Body of pancreas (tissue), 4 donors: ENCODE results near the gene TGFB3. TPM values are rescaled to one million over a fixed set of nuclear protein-coding genes. Genes with fewer than 3 reads are reported as not detected.

ENCODE experiments used
- ATAC-seq: fragments of 150-250 bp; one replicate; pipeline ENCODE4 v1.9.1; 2016
- DNase-seq, 4 donors: peaks; one replicate each; pipeline ENCODE4 v3.0.0-alpha.2; 2019
- H3K27ac ChIP-seq, 4 donors: fragments of 200-600 bp; sonication (generic); 1 replicate in 3 of 4; 2 replicates in 1 of 4; pipeline versions ENCODE4 v1.5.1 to v1.6.1; 2016 to 2019; ENCODE audit warnings: mild to moderate bottlenecking in 1 of 4, mixed read lengths in 1 of 4, moderate library complexity in 1 of 4
- H3K27me3 ChIP-seq, 2 donors: fragments of 200-600 bp; sonication (generic); one replicate each; pipeline ENCODE4 v1.6.0; 2016; ENCODE audit warnings: mild to moderate bottlenecking in 1 of 2
- H3K36me3 ChIP-seq, 2 donors: fragments of 200-600 bp; sonication (generic); replicated peaks in 1 of 2; 2 replicates each; pipeline ENCODE4 v1.5.1; 2016; ENCODE audit warnings: low read depth in 2 of 2; ENCODE audit not compliant: insufficient read depth in 1 of 2
- H3K4me1 ChIP-seq: fragments of 200-600 bp; sonication (generic); one replicate; pipeline ENCODE4 v1.6.0; 2016
- H3K4me3 ChIP-seq, 2 donors: fragments of 200-600 bp; sonication (generic); 1 replicate in 1 of 2; 2 replicates in 1 of 2; pipeline ENCODE4 v1.5.1; 2016 to 2019
- H3K9me3 ChIP-seq, 3 donors: fragments of 200-600 bp; sonication (generic); 1 replicate in 2 of 3; 2 replicates in 1 of 3; pipeline ENCODE4 v1.5.1; 2016
- POLR2A ChIP-seq, 3 donors: fragments of 450-650 bp; IDR thresholded peaks; one replicate each; pipeline ENCODE4 v1.6.1; 2016; ENCODE audit warnings: antibody characterized with exemption in 3 of 3, mild to moderate bottlenecking in 2 of 3
- WGBS, 2 donors: methylation state at CpG; one replicate each; pipeline ENCODE4 v1.1.5; 2017; 5-methylcytosine and 5-hydroxymethylcytosine counted together
- intact Hi-C: fragments of 100-400 bp; cut with DNase I; formaldehyde crosslinking; loops from one replicate; pipeline ENCODE4 v1.15.1; 2023
- total RNA-seq, 2 donors: library from RNA; depleted of rRNA; stranded (reverse); fragments of >200 nt; gene quantifications; one replicate each; pipeline ENCODE4 v1.1.0, GENCODE V29; 2016
- TF ChIP-seq, protein P1 (sequence below), 7 experiments: fragments of 450-650 bp in 4 of 7; fragments of 200-600 bp in 3 of 7; sonication (generic) in 3 of 7; IDR thresholded peaks; one replicate each; pipeline ENCODE4 v1.5.1; 2016 to 2019; ENCODE audit warnings: antibody characterized with exemption in 7 of 7

Gene TGFB3
- total RNA-seq, 2 donors from 2014 or later: 23.6 to 30.7 TPM

DNA sequence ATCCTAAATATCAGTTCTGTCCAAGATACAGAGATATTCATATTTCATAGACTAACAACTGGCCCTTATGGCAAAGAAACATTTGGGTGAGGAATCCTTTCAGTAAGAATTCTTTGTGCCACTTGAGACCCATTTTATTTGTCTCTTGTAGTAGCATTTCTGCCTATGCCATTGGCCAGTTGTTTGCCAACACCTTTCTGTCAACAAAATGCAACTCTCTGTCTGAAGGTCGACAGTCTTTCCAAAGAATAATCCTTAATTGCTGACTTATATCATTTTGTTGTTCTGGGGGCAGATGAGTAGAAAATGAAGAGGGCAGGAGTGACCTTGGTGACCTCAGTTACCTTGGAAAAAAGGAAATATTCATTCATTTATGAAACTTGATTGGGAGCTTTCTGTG is 14.7 kb upstream of the TGFB3 start:
- intact Hi-C loops: no loop called here
- Histone ChIP-seq H3K9me3 (no peaks in the 10 kb centered on the region), H3K36me3 (peaks cover 0 to 6% of the 10 kb centered on the region in 2 donors), H3K4me1 (no peaks in the 10 kb centered on the region), H3K27me3 (no peaks in the 10 kb centered on the region), H3K4me3 (no peak overlapping the region), H3K27ac (no peak overlapping the region)
- DNase-seq: no peak
- ATAC-seq: no peak
- 17 to 24% methylated on average over 1 of the region's 1 CpG for WGBS, 2 donors
- TF ChIP-seq, protein P1, sequence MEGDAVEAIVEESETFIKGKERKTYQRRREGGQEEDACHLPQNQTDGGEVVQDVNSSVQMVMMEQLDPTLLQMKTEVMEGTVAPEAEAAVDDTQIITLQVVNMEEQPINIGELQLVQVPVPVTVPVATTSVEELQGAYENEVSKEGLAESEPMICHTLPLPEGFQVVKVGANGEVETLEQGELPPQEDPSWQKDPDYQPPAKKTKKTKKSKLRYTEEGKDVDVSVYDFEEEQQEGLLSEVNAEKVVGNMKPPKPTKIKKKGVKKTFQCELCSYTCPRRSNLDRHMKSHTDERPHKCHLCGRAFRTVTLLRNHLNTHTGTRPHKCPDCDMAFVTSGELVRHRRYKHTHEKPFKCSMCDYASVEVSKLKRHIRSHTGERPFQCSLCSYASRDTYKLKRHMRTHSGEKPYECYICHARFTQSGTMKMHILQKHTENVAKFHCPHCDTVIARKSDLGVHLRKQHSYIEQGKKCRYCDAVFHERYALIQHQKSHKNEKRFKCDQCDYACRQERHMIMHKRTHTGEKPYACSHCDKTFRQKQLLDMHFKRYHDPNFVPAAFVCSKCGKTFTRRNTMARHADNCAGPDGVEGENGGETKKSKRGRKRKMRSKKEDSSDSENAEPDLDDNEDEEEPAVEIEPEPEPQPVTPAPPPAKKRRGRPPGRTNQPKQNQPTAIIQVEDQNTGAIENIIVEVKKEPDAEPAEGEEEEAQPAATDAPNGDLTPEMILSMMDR (IDR thresholded peaks at IDR 0.05): no peak
- TF ChIP-seq POLR2A (IDR thresholded peaks at IDR 0.05): no peak

GRCh38 chr14:75995372-75996041 is 13.7 kb upstream of the TGFB3 start:
- peak; percentile 65 for ATAC-seq

DNA sequence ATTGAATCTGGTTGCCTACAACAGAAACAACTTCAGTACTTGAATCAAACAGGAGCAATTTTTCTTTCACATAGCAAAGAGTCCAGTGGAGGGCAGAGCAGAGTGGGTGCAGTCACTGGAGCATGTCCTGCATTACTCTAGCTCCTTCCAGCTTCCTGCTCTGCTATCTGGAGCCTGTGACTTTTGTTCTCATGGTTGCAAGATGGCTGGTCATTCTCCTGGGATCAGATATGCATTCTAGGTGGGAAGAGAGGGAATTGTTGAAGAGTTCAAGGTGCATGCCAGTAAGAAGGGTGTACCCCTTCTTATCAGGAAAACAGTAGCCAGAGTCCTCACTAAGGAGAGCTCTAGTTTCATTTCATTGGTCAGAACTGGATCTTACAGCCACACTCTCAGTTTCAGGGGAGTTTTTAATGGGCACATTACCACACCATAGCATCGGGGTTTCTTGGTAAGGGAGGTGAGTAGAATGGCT is 11.8 kb upstream of the TGFB3 start:
- DNase-seq: no peak

More at GRCh38 chr14:75995372-75996041, 13.7 kb upstream of the TGFB3 start:
- H3K36me3 ChIP-seq: peaks cover 0 to 5% of the 10 kb centered on the region in 2 donors
- H3K9me3 ChIP-seq: no peaks in the 10 kb centered on the region
- H3K27me3 ChIP-seq: no peaks in the 10 kb centered on the region
- peak in 2 of 4 donors; percentile 28 to 34 for DNase-seq
- intact Hi-C loops: no loop called here
- no peaks in the 10 kb centered on the region for H3K4me1 ChIP-seq
- H3K4me3 ChIP-seq: no peak overlapping the region
- TF ChIP-seq, protein P1 (IDR thresholded peaks at IDR 0.05): no peak
- TF ChIP-seq POLR2A (IDR thresholded peaks at IDR 0.05): no peak
- peak overlapping the region in 1 of 4 donors; percentile 31 for H3K27ac ChIP-seq
- WGBS, 2 donors: 88 to 89% methylated on average over 17 of the region's 17 CpGs

GRCh38 chr14:75991753-75992152 is 10.0 kb upstream of the TGFB3 start:
- H3K36me3 ChIP-seq: peaks cover 0 to 9% of the 10 kb centered on the region in 2 donors
- no peaks in the 10 kb centered on the region for H3K9me3 ChIP-seq
- H3K4me3 ChIP-seq: no peak overlapping the region
- H3K4me1 ChIP-seq: peaks cover 1% of the 10 kb centered on the region
- DNase-seq (no peak), ATAC-seq (no peak)
- intact Hi-C loops: no loop called here
- no peak overlapping the region for H3K27ac ChIP-seq
- TF ChIP-seq, protein P1 (IDR thresholded peaks at IDR 0.05): no peak
- TF ChIP-seq POLR2A (IDR thresholded peaks at IDR 0.05): no peak
- WGBS, 2 donors: 72 to 78% methylated on average over 4 of the region's 4 CpGs
- H3K27me3 ChIP-seq: no peaks in the 10 kb centered on the region

More for the DNA sequence above, 11.8 kb upstream of the TGFB3 start:
- H3K9me3 ChIP-seq: no peaks in the 10 kb centered on the region
- no peak for TF ChIP-seq POLR2A (IDR thresholded peaks at IDR 0.05)
- TF ChIP-seq, protein P1 (IDR thresholded peaks at IDR 0.05): no peak
- H3K4me1 ChIP-seq: no peaks in the 10 kb centered on the region
- WGBS, 2 donors: 82 to 96% methylated on average over 1 of the region's 1 CpG
- no peak overlapping the region for H3K4me3 ChIP-seq
- H3K27me3 ChIP-seq: no peaks in the 10 kb centered on the region
- peaks cover 0 to 9% of the 10 kb centered on the region in 2 donors for H3K36me3 ChIP-seq
- no peak for ATAC-seq
- intact Hi-C loops: no loop called here
- H3K27ac ChIP-seq: no peak overlapping the region

DNA sequence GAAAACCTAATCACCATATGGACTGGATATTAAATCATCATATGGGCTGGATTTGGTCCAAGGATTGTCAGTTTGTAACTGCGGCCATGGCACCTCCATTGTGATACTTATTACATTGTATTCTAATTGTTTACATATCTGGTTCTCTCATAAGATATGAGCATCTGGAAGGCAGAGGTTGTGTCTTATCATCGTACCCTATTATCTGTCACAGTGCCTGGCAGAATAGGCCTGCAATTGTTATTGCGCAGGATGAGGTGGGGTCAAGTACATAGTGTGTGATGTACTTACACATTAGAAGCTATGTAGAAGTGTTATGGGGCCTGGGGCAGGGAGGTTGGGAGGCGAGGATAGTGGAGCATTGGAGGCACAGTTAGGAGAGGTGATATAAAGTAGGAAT is 8.5 kb upstream of the TGFB3 start:
- 92 to 95% methylated on average over 4 of the region's 4 CpGs for WGBS, 2 donors
- Histone ChIP-seq H3K27ac (no peak overlapping the region), H3K9me3 (no peaks in the 10 kb centered on the region), H3K27me3 (no peaks in the 10 kb centered on the region), H3K4me3 (no peak overlapping the region), H3K4me1 (peaks cover 10% of the 10 kb centered on the region), H3K36me3 (peaks cover 0 to 7% of the 10 kb centered on the region in 2 donors)
- ATAC-seq: no peak
- DNase-seq: no peak
- intact Hi-C loops: no loop called here
- TF ChIP-seq, protein P1 (IDR thresholded peaks at IDR 0.05): no peak
- TF ChIP-seq POLR2A (IDR thresholded peaks at IDR 0.05): no peak
